Endodermal cell (in vitro differentiated cells): Measurements from ENCODE around the gene SRGAP1. TPM values are rescaled to one million over a fixed set of nuclear protein-coding genes. Genes with fewer than 3 reads are reported as not detected.

ENCODE experiments used
- DNase-seq: peaks from one replicate; pipeline ENCODE4 v3.0.0-alpha.2; 2017
- H3K27ac ChIP-seq: 2 replicates; pipeline ENCODE4 v1.5.1; 2013; ENCODE audit warnings: mild to moderate bottlenecking, low read depth, low read length, moderate library complexity
- H3K27me3 ChIP-seq: 2 replicates; pipeline ENCODE4 v1.6.1; 2013; ENCODE audit warnings: mild to moderate bottlenecking, low read length, moderate library complexity; ENCODE audit not compliant: insufficient read depth, control insufficient read depth, poor library complexity, severe bottlenecking
- H3K36me3 ChIP-seq: 2 replicates; pipeline ENCODE4 v1.7.0; 2013; ENCODE audit warnings: mild to moderate bottlenecking, low read length, moderate library complexity; ENCODE audit not compliant: control insufficient read depth, insufficient read depth
- H3K4me1 ChIP-seq: one replicate; pipeline ENCODE4 v1.7.0; 2013; ENCODE audit warnings: low read length; ENCODE audit not compliant: control insufficient read depth, insufficient read depth
- H3K4me3 ChIP-seq: 2 replicates; pipeline ENCODE4 v1.5.1; 2013; ENCODE audit warnings: mild to moderate bottlenecking, low read length, moderate library complexity
- H3K9ac ChIP-seq: 2 replicates; pipeline ENCODE4 v1.6.1; 2013; ENCODE audit warnings: mild to moderate bottlenecking, low read length, moderate library complexity; ENCODE audit not compliant: poor library complexity, severe bottlenecking; ENCODE audit errors: extremely low read depth
- H3K9me3 ChIP-seq: 2 replicates; pipeline ENCODE4 v1.6.1; 2013; ENCODE audit warnings: mild to moderate bottlenecking, low read length, moderate library complexity; ENCODE audit not compliant: control insufficient read depth
- H3K27ac Mint-ChIP-seq: 2 replicates; pipeline ENCODE4 v1.8.0; 2020; ENCODE audit warnings: mixed read lengths
- H3K27me3 Mint-ChIP-seq: 2 replicates; pipeline ENCODE4 v1.8.0; 2021; ENCODE audit warnings: mild to moderate bottlenecking, mixed read lengths; ENCODE audit not compliant: insufficient read depth
- H3K36me3 Mint-ChIP-seq: 2 replicates; pipeline ENCODE4 v1.8.0; 2020; ENCODE audit warnings: low read depth, mixed read lengths
- H3K4me1 Mint-ChIP-seq: 2 replicates; pipeline ENCODE4 v1.8.0; 2020; ENCODE audit warnings: mixed read lengths
- H3K4me3 Mint-ChIP-seq: 2 replicates; pipeline ENCODE4 v1.8.0; 2020; ENCODE audit warnings: mild to moderate bottlenecking, moderate library complexity, mixed read lengths
- H3K9me3 Mint-ChIP-seq: 2 replicates; pipeline ENCODE4 v1.8.0; 2020; ENCODE audit warnings: mild to moderate bottlenecking, mixed read lengths
- WGBS, 2 experiments: methylation state at CpG; one replicate each; pipeline versions ENCODE4 v1.1.5 to v1.1.7; 2013; ENCODE audit warnings: missing lambda C conversion rate in 2 of 2, mixed read lengths in 1 of 2; ENCODE audit not compliant: insufficient coverage in 1 of 2, insufficient read length in 1 of 2; 5-methylcytosine and 5-hydroxymethylcytosine counted together
- total RNA-seq, 2 donors: library from RNA; stranded (reverse); fragmentation: NEBNext Ultra II Directional in 1 of 2; extraction: Animal tissue kit (Norgen Biotek cat#: 25700) in 1 of 2; gene quantifications; 2 replicates in 1 of 2; 3 replicates in 1 of 2; pipeline ENCODE4 v1.2.1, GENCODE V29; 2021
- TF ChIP-seq, protein P1 (sequence below): fragments of 200-600 bp; sonication (generic); conservative IDR thresholded peaks from 2 replicates; pipeline ENCODE4 v1.5.0; 2021; ENCODE audit warnings: antibody characterized with exemption, mild to moderate bottlenecking

SRGAP1 gene
- total RNA-seq, 2 donors from 2014 or later, result 10.6 to 13.4 TPM

DNA sequence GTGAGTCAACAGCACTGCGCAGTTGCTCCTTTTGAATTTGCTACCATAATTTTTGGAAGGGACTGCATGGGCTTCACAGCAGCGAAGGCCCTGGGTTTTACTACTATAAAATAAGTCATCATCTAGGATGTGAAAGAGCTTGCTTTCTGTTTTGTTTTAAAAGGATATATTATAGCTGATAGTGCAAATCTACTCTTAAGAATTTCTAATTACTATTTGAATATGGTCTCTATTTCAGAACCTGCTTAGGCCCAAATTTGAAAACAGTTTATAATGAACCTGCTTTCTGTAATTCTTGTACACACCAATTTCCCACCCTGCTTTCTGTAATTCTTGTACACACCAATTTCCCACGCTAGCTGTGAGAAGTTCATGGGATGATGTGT lies 73.0 kb downstream of the SRGAP1 start:
- no peaks in the 10 kb centered on the region for H3K4me1 ChIP-seq
- H3K36me3 Mint-ChIP-seq, result no peaks in the 10 kb centered on the region
- H3K9me3 Mint-ChIP-seq, result no peaks in the 10 kb centered on the region
- H3K27me3 ChIP-seq, result no peaks in the 10 kb centered on the region
- peaks cover 4% of the 10 kb centered on the region for H3K4me1 Mint-ChIP-seq
- no peak for DNase-seq
- H3K36me3 ChIP-seq, result no peaks in the 10 kb centered on the region
- H3K9me3 ChIP-seq, result no peaks in the 10 kb centered on the region
- H3K9ac ChIP-seq, result no peak overlapping the region
- H3K27me3 Mint-ChIP-seq, result no peaks in the 10 kb centered on the region
- 98% methylated on average over 3 of the region's 3 CpGs; no CpG with 5 or more reads in 1 of the 2 experiments for WGBS, 2 experiments
- H3K4me3 ChIP-seq, result no peak overlapping the region
- H3K4me3 Mint-ChIP-seq, result no peak overlapping the region
- H3K27ac ChIP-seq, result no peak overlapping the region
- TF ChIP-seq, protein P1, sequence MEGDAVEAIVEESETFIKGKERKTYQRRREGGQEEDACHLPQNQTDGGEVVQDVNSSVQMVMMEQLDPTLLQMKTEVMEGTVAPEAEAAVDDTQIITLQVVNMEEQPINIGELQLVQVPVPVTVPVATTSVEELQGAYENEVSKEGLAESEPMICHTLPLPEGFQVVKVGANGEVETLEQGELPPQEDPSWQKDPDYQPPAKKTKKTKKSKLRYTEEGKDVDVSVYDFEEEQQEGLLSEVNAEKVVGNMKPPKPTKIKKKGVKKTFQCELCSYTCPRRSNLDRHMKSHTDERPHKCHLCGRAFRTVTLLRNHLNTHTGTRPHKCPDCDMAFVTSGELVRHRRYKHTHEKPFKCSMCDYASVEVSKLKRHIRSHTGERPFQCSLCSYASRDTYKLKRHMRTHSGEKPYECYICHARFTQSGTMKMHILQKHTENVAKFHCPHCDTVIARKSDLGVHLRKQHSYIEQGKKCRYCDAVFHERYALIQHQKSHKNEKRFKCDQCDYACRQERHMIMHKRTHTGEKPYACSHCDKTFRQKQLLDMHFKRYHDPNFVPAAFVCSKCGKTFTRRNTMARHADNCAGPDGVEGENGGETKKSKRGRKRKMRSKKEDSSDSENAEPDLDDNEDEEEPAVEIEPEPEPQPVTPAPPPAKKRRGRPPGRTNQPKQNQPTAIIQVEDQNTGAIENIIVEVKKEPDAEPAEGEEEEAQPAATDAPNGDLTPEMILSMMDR, result no peak
- no peak overlapping the region for H3K27ac Mint-ChIP-seq

- H3K9me3 ChIP-seq, result no peaks in the 10 kb centered on the region
- no peak overlapping the region for H3K4me3 ChIP-seq
- Mint-ChIP-seq H3K4me1 (peaks cover 4% of the 10 kb centered on the region), H3K27ac (no peak overlapping the region), H3K4me3 (no peak overlapping the region), H3K27me3 (no peaks in the 10 kb centered on the region), H3K9me3 (no peaks in the 10 kb centered on the region), H3K36me3 (no peaks in the 10 kb centered on the region)
- no peaks in the 10 kb centered on the region for H3K27me3 ChIP-seq
- no peaks in the 10 kb centered on the region for H3K36me3 ChIP-seq
- TF ChIP-seq, protein P1, result no peak
- DNase-seq, result no peak
- WGBS, 2 experiments, result 91 to 97% methylated on average over 10 of the region's 10 CpGs
- H3K27ac ChIP-seq, result peak overlapping the region; percentile 42
- H3K9ac ChIP-seq, result no peak overlapping the region
- H3K4me1 ChIP-seq, result no peaks in the 10 kb centered on the region
These were observed 73.6 kb downstream of the SRGAP1 start for GRCh38 chr12:63917864-63918799.

GRCh38 chr12:63918800-63919300 lies 74.3 kb downstream of the SRGAP1 start:
- Histone ChIP-seq H3K9me3 (no peaks in the 10 kb centered on the region), H3K9ac (no peak overlapping the region), H3K4me1 (no peaks in the 10 kb centered on the region), H3K27ac (peak overlapping the region; percentile 42), H3K27me3 (no peaks in the 10 kb centered on the region), H3K36me3 (no peaks in the 10 kb centered on the region), H3K4me3 (no peak overlapping the region)
- H3K9me3 Mint-ChIP-seq, result no peaks in the 10 kb centered on the region
- WGBS, 2 experiments, result 91 to 93% methylated on average over 6 of the region's 6 CpGs
- H3K27me3 Mint-ChIP-seq, result no peaks in the 10 kb centered on the region
- H3K4me3 Mint-ChIP-seq, result no peak overlapping the region
- no peak for DNase-seq
- TF ChIP-seq, protein P1, result no peak
- peaks cover 4% of the 10 kb centered on the region for H3K4me1 Mint-ChIP-seq
- H3K36me3 Mint-ChIP-seq, result no peaks in the 10 kb centered on the region
- no peak overlapping the region for H3K27ac Mint-ChIP-seq
